HepG2 (cell line): Measurements from ENCODE around the gene WDR20.

Experiments
- GTF2F1 ChIP-seq: fragments of 150-350 bp; IDR thresholded peaks from 2 replicates; pipeline ENCODE4 v1.6.1; 2014; ENCODE audit warnings: low read length
- MTF1 ChIP-seq: sonication (generic); formaldehyde crosslinking; IDR thresholded peaks from 2 replicates; pipeline ENCODE4 v1.5.0; 2020; ENCODE audit warnings: missing genetic modification reagents
- SALL1 ChIP-seq: sonication (generic); formaldehyde crosslinking; IDR thresholded peaks from 2 replicates; pipeline ENCODE4 v1.8.0; 2022; ENCODE audit warnings: mild to moderate bottlenecking, missing genetic modification reagents
- ZNF234 ChIP-seq: sonication (generic); formaldehyde crosslinking; conservative IDR thresholded peaks from 2 replicates; pipeline ENCODE4 v1.5.1; 2020; ENCODE audit warnings: mild to moderate bottlenecking, missing genetic modification reagents
- TF ChIP-seq, protein P1 (sequence below): sonication (generic); formaldehyde crosslinking; IDR thresholded peaks from 2 replicates; pipeline ENCODE4 v1.5.0; 2020; ENCODE audit warnings: mild to moderate bottlenecking, missing genetic modification reagents, borderline replicate concordance

DNA sequence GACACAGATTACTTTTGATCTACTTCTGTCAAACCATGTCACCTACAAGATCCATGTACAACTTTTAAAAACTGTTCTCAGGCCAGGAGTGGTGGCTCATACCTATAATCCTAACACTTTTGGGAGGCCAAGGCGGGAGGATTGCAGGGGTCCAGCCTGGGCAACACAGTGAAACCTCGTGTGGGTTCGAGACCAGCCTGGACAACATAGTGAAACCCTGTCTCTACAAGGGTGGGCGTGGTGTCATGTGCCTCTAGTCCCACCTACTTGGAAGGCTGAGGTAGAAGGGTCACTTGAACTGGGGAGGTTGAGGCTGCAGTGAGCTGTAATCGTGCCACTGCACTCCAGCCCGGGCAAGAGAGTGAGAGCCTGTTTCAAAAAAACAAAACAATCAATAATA is 5.7 kb downstream of the WDR20 start:
- TF ChIP-seq MTF1 (CRISPR knock-in tag) (no peak), SALL1 (CRISPR knock-in tag) (no peak), ZNF234 (CRISPR knock-in tag) (no peak), GTF2F1 (no peak)
- TF ChIP-seq, protein P1, sequence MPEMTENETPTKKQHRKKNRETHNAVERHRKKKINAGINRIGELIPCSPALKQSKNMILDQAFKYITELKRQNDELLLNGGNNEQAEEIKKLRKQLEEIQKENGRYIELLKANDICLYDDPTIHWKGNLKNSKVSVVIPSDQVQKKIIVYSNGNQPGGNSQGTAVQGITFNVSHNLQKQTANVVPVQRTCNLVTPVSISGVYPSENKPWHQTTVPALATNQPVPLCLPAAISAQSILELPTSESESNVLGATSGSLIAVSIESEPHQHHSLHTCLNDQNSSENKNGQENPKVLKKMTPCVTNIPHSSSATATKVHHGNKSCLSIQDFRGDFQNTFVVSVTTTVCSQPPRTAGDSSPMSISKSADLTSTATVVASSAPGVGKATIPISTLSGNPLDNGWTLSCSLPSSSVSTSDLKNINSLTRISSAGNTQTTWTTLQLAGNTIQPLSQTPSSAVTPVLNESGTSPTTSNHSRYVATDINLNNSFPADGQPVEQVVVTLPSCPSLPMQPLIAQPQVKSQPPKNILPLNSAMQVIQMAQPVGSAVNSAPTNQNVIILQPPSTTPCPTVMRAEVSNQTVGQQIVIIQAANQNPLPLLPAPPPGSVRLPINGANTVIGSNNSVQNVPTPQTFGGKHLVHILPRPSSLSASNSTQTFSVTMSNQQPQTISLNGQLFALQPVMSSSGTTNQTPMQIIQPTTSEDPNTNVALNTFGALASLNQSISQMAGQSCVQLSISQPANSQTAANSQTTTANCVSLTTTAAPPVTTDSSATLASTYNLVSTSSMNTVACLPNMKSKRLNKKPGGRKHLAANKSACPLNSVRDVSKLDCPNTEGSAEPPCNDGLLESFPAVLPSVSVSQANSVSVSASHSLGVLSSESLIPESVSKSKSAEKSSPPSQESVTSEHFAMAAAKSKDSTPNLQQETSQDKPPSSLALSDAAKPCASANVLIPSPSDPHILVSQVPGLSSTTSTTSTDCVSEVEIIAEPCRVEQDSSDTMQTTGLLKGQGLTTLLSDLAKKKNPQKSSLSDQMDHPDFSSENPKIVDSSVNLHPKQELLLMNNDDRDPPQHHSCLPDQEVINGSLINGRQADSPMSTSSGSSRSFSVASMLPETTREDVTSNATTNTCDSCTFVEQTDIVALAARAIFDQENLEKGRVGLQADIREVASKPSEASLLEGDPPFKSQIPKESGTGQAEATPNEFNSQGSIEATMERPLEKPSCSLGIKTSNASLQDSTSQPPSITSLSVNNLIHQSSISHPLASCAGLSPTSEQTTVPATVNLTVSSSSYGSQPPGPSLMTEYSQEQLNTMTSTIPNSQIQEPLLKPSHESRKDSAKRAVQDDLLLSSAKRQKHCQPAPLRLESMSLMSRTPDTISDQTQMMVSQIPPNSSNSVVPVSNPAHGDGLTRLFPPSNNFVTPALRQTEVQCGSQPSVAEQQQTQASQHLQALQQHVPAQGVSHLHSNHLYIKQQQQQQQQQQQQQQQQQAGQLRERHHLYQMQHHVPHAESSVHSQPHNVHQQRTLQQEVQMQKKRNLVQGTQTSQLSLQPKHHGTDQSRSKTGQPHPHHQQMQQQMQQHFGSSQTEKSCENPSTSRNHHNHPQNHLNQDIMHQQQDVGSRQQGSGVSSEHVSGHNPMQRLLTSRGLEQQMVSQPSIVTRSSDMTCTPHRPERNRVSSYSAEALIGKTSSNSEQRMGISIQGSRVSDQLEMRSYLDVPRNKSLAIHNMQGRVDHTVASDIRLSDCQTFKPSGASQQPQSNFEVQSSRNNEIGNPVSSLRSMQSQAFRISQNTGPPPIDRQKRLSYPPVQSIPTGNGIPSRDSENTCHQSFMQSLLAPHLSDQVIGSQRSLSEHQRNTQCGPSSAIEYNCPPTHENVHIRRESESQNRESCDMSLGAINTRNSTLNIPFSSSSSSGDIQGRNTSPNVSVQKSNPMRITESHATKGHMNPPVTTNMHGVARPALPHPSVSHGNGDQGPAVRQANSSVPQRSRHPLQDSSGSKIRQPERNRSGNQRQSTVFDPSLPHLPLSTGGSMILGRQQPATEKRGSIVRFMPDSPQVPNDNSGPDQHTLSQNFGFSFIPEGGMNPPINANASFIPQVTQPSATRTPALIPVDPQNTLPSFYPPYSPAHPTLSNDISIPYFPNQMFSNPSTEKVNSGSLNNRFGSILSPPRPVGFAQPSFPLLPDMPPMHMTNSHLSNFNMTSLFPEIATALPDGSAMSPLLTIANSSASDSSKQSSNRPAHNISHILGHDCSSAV (CRISPR knock-in tag): no peak
